ENCODE data around the gene ETV1. TPM values are rescaled to one million over a fixed set of nuclear protein-coding genes. Genes with fewer than 3 reads are reported as not detected.

ETV1 gene
- total RNA-seq, 1 experiment from 2014 or later, result 7.4 TPM

GRCh38 chr7:13879994-13880686 is 109.3 kb downstream of the ETV1 start:
- BruUV-seq (replicated peaks), result no TSS peak
- no peak overlapping the region for H3K27ac ChIP-seq (ENCODE audit: low read length)
- H3K4me3 ChIP-seq (ENCODE audit: low read depth in 2 of 2, low read length in 2 of 2), result no peak overlapping the region

DNA sequence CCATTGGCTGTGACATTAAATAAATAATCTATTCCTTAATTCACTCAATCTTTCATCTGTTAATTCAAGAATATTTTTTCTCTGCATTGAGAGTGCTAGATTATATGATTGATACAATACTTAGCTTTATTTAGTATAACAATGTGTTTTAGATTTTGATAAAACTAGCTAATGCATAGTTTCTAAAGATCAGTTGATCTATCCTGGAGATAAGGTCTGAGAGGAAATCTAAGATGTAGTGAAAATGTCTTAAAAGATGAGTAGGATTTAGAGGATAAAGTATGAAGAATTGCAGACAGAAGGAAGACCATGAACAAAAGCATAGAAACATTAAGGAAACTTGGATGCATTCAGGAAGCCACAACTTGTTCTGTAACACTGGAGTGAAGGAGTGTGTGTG is 110.3 kb downstream of the ETV1 start:
- BruUV-seq (replicated peaks), result no TSS peak
- in situ Hi-C loops (cut with HindIII; ENCODE audit: low pct_unique_long_range_greater_than_20kb, low sequenced_read_pairs), result no loop called here

More at GRCh38 chr7:13879994-13880686, 109.3 kb downstream of the ETV1 start:
- ChIA-PET POLR2A (no interaction called here), CTCF (interaction anchor here (0.7 kb wide), 1 partner anchor 155 kb away, joined by 4 read pairs; no protein-coding TSS in a partner anchor)
- ATAC-seq (no peak), DNase-seq (ENCODE audit: low read depth, low spot score) (no peak)
- in situ Hi-C loops (cut with HindIII; ENCODE audit: low pct_unique_long_range_greater_than_20kb, low sequenced_read_pairs), result no loop called here
- Histone ChIP-seq H3K27me3 (ENCODE audit: control insufficient read depth, insufficient read depth, low read length) (no peaks in the 10 kb centered on the region), H3K9me3 (ENCODE audit: control insufficient read depth, insufficient read depth, low read depth, low read length) (no peaks in the 10 kb centered on the region), H3K4me1 (ENCODE audit: control insufficient read depth, insufficient read depth, low read length) (no peaks in the 10 kb centered on the region), H3K36me3 (ENCODE audit: control insufficient read depth, insufficient read depth, low read length) (no peaks in the 10 kb centered on the region)
- intact Hi-C loops (cut with micrococcal nuclease; ENCODE audit: unreplicated experiment), result no loop called here
- TF ChIP-seq REST (IDR thresholded peaks at IDR 0.05; ENCODE audit: insufficient read depth in 1 of 2, low read depth in 2 of 2, low read length in 1 of 2) (no peak), TCF7L2 (IDR thresholded peaks at IDR 0.05; ENCODE audit: low read depth, low read length) (no peak), SIN3A (IDR thresholded peaks at IDR 0.05; ENCODE audit: borderline replicate concordance, insufficient read depth, low read depth, low read length) (no peak), CTCF (IDR thresholded peaks at IDR 0.05) (no peak), POLR2AphosphoS5 (IDR thresholded peaks at IDR 0.05; ENCODE audit: low read depth, low read length) (no peak)

More for the DNA sequence above, 110.3 kb downstream of the ETV1 start:
- intact Hi-C loops (cut with micrococcal nuclease; ENCODE audit: unreplicated experiment), result no loop called here
- DNase-seq (ENCODE audit: low read depth, low spot score), result no peak
- Histone ChIP-seq H3K4me3 (ENCODE audit: low read depth in 2 of 2, low read length in 2 of 2) (no peak overlapping the region), H3K9me3 (ENCODE audit: control insufficient read depth, insufficient read depth, low read depth, low read length) (no peaks in the 10 kb centered on the region), H3K4me1 (ENCODE audit: control insufficient read depth, insufficient read depth, low read length) (no peaks in the 10 kb centered on the region), H3K27ac (ENCODE audit: low read length) (no peak overlapping the region), H3K27me3 (ENCODE audit: control insufficient read depth, insufficient read depth, low read length) (no peaks in the 10 kb centered on the region), H3K36me3 (ENCODE audit: control insufficient read depth, insufficient read depth, low read length) (no peaks in the 10 kb centered on the region)
- ChIA-PET CTCF (no interaction called here), POLR2A (interaction anchor here (0.8 kb wide), 1 partner anchor 351 kb away, joined by 4 read pairs; no protein-coding TSS in a partner anchor)
- TF ChIP-seq POLR2AphosphoS5 (IDR thresholded peaks at IDR 0.05; ENCODE audit: low read depth, low read length), result no peak
- TF ChIP-seq SIN3A (IDR thresholded peaks at IDR 0.05; ENCODE audit: borderline replicate concordance, insufficient read depth, low read depth, low read length), result no peak
- TF ChIP-seq TCF7L2 (IDR thresholded peaks at IDR 0.05; ENCODE audit: low read depth, low read length), result no peak
- no peak for TF ChIP-seq REST (IDR thresholded peaks at IDR 0.05; ENCODE audit: insufficient read depth in 1 of 2, low read depth in 2 of 2, low read length in 1 of 2)
- no peak for TF ChIP-seq CTCF (IDR thresholded peaks at IDR 0.05)
- ATAC-seq, result no peak

All from Panc1 (cell line).